Anterior cingulate cortex (tissue), 58 donors: ENCODE results near the gene MMP24.

Experiments used
- DNase-seq, 58 donors: peaks; one replicate each; lab custom pipeline; 2025; lab: John Stamatoyannopoulos, UW

MMP24 gene

DNA sequence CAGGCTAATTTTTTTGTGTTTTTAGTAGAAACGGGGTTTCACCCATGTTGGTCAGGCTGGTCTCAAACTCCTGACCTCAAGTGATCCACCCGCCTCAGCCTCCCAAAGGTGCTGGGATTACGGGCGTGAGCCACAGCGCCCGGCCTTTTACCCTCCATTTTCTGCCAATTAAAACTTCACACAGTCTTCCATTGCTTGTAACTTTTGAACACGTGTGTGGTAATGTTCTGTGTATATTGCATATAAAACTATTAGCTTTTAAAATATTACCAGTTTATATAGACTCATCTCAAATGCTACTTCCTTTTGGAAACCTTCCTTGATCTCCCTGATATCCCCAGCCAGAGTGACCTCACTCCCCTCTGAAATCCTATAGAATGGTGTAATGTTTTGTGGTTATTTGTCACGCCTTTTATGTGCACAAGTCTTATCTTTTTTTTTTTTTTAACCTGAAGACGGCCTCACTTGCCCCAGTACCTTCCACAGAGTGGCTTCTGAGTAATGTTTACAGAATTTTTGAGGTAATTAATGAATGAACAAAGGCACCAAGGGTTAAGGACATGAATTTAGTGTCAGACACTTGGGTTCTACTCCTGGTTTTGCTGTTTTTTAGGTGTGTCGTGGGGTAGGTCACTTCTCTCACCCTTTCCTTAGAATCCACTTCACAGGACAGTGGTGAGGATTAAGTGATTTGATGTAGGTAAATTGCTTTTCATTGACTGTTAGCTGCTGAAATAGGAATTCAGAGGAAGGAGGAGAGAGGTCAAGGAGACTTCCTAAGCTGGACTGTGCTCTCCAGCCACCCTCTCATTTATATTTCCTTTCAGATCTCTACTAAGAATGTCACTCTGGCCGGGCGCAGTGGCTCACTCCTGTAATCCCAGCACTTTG, 11.2 kb upstream of the MMP24 start:
- no peak for DNase-seq

DNA sequence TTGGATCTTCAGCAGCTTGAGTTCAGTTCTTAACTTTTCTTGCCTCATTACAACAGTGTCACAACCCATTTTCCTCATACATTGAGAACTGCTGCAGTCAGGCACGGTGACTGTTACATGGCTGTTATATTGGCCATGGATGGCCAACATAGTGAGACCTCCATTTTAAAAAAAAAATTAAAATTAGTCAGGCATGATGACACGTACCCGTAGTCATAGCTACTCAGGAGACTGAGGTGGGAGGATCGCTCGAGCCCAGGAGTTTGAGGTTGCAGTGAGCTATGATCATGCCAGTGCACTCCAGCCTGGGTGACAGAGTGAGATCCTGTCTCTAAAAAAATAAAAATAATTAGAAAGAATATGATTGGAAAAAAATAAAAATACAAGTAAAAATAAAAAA, 9.9 kb upstream of the MMP24 start:
- no peak for DNase-seq

DNA sequence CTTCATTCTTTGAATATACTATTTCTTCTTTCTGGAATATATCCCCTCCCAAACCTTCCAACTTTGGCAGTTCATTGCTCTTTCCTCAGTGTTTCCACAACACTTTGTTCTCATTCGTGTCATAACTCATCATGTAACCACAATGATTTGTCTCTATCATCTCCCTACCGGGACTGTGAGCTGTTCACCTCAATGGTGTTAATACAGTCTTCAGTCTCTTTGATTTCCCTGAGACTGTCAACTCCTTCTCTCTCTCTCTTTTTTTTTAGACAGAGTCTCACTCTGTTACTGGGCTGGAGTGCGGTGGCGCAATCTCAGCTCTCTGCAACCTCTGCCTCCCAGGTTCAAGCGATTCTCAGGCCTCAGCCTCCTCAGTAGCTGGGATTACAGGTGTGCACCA, 2.5 kb upstream of the MMP24 start:
- no peak for DNase-seq

DNA sequence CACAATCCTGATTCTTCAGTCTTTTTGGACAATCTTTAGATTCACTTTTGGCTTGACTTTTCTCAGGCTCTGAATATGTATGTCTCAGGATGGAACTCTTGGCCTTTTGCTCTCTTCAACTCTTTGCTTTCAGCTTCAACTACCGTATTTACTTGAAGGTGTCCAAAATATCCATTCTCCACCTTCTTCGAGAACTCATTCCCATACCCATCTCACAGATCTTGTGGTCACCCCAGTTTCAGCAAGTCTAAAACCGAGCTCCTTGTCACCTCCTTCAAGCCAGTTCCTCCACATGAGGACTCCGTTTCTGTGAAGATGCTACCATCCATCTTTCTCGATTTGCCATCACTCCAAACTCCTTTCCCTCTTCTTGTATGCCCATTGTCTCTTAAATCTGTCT, 2.0 kb upstream of the MMP24 start:
- no peak for DNase-seq

DNA sequence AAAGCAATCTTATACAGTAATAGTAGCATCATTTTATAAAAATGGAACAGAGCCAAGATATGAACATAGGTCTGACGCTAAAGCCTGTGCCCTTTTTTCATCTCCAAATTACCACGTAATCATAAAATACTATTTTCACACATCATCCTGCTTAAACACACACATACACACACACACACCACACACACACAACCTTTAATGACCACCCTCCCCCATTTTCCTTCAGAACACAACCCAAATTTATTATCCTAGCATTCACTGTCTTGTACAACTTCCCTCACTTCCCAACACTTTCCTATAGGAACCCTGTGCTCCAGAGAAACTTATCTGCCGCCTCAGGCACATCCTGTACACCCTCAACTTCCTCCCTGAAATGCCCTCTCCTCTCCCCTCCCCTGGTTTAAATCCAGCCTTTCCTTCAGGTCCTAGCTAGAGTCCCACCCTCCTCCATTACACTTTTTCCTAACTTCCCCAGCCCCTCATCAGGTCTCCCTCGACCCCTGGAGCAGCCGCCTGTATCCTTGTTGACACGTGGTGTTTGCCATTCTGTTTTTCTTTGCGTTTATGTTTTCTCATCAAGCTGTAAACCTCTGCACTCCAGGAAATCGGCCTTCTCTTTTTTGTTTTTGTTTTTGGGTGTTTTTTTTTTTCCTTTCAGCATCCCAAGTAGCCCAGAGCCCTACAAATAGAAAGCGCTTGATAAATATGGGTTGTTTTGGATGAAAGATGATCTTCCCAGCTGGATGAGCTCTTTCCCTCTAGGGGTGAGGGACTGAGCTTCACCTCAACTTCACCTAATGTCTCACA, 968 bp upstream of the MMP24 start:
- DNase-seq = no peak

DNA sequence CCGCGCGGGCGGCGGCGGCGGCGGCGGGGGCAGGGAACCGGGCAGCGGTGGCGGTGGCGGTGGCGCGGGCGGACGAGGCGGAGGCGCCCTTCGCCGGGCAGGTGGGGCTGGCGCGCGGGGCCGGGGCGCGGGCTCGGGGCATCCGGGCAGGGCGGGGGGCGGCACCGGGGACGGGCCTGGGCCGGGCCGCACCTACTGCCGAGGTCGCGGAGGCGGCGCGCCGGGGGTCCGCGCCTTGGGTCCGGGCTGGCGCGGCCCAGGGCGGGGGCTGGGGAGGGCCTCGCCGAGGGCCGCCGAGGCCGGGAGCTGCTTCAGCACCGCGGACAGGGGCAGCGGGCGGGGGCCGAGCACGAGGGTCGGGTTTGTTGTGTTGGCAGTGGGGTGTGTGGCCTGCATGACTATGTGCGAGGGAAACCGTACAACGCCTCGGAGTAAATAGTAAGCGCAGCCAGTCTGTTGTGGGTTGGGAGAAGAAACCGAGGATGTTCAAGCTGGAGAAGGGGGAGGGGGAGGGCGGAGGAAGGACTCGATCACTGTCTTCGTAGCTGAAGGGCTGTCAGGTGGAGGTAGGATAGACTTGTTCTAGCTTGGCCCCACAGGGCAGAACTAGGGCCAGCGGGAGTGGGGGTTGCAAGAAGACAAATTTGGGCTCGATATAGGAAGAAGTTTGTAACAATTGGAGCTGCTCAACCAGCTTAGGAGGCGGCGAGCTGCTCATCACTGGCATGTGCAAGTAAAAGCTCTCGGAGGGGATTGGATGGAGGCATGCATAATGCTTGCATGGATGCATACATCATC, 593 bp downstream of the MMP24 start:
- peak in 30 of 58 donors; percentile 0 to 72 (median 24) for DNase-seq

DNA sequence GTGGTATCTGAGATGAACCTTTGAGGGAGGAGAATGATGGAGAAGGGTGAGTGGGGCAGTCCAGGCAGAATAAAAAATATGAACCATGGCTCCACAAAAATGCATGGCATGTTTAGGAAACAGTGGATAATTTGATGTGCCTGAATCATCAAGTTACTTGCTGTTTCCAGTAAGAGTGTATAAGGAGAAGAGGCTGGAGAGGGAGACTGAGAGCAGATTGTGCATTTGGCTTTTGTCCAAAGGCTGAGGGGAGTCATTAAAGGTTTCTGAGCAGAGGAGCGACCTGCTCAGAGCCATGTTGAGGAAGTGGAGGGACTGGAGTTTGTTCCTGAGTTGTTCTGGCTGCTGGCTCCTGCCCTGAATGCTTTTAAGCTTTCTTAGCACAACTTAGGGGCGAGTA, 6.1 kb downstream of the MMP24 start:
- no peak for DNase-seq

DNA sequence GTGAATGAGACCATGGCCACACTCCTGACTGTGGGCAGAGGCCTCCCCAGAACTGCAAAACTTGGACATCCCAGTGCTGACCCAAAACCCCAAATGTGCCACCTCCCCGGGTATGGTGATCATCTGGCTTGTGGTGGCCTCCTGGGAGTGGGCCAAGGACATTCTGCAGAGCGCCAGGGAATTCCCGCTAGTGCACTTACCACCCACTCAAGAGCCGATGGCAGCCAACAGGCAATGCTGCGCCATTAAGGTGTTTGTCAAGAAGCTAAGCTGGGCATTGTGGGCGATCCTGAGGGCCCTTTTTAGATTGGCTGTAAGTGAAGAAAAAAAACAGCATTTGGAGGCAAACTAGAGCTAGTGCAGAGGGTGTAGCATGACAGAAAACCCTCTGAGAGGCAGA, 9.4 kb downstream of the MMP24 start:
- DNase-seq = peak in 29 of 58 donors; percentile 0 to 81 (median 25)

DNA sequence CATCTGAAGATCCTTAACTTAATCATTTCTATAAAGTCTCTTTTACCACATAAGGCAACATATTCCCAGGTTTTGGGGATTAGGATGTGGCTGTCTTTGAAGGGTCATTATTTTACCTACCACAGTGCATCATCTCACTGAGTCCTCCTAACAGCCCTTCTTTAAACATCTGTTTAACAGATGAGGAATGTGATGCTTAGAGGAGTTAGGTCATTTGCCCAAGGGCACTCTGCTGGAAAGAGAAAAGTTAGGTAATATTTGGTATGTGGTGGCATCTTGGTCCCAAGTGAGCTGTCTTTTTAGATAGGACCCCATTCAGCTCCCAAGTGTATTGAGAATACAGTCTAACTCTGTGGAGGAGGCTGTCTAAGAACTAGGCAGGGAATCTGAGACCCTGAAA, 11.0 kb downstream of the MMP24 start:
- DNase-seq = no peak

DNA sequence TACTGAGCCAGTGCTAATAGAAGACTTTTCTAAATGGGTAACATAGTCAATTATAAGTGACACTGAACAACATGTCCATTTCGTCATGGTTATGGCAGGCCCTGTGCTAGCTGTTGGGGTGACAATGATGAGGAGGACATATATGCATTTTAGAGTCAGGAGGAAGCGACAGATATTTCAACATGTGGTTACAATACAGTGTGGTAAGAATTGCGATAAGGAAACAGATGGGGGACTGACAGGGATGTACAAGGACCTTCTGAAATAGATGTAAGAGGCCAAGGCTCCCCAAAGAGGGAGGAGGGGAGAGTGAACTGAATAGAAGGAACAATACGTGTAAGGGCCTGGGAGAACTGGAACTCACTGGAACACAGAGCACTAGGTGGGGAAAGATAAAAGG, 11.7 kb downstream of the MMP24 start:
- DNase-seq = no peak

DNA sequence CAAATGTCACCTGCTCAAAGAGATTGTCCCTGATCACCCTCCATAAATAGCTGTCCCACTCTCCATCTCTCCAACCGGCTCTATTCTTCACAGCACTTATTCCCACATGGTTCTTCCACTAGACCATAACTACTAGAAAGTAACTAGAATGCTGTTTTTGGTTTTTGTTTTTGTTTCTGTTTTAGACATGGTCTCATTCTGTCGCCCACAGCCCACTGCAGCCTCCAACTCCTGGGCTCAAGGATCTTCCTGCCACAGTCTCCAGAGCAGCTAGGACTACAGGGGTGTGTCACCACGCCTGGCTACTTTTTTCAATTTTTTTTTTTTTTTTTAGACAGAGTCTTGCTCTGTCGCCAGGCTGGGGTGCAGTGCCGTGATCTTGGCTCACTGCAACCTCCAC, 12.2 kb downstream of the MMP24 start:
- DNase-seq = no peak

DNA sequence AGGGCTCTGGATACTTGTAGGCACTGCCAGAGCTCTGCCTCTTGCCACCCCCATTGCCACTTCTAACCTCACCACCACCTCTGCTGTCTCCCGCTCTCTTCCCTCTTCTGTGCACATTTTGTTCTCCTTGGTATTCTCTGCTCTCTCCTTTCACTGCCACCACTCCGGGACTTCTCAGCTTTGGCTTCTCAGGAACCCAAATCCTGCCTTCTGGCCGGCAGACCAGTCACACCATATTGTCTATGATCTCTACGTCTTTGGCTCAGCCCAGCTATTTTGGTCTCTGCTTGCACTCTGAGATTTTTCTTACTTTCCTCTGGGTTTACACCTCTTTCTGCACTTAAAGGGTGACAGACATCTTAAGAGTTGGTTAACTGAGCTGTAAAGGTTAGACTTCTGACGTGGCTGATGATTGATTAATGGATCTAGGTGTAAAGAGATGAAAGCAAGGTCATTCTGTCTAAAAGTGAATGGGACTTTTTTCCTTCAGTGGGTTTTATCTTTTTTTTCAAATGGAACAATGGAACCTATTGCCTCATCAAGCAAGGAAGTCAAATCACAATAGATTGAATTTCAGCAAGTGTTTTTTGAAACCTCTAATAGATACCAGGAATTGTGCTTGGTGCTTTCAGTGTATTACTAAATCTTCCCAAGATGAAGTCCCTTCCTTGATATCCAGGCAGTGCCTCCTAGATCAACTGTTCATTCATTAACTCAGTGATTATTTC, 13.8 kb downstream of the MMP24 start:
- no peak for DNase-seq

DNA sequence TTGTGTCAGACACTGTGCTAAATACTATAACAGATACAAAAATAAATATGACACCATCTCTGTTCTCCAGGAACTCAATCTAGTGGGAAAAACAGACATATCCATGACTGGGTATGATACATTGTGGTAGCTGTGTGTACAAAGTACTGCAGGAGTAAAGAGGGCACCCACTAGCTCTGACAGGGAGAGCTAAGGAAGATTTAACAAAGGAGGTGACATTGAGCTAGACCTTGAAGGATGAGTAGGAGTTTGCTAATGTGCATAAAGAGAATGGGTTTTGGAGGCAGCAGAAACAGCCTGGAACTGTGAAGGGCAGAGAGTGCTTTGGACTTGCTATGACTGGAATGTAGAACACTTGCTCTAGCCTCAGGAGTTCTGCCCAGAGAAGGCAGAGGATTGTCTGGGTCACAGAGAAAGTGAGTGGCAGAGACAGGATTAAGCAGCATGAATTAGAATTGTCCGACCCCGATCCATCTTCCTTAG, 14.4 kb downstream of the MMP24 start:
- DNase-seq = no peak

DNA sequence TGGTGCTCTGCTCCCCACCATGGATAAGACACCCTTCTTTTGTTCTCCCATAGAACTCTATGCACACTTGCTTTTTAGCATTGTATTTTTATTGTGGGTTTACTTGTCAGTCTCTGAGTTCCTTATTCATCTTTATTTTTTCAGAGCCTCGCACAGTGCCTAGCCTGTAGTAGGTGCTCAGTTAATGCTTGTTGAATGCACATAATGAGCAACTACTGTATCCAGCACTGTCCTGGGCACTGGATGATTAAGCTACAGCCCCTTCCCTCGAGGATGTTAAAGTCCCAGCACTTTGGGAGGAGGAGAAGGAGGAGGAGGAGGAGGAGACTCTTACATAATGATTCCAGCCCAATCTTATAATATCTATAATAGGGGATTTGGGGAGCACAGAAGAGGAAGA, 16.8 kb downstream of the MMP24 start:
- DNase-seq = no peak

DNA sequence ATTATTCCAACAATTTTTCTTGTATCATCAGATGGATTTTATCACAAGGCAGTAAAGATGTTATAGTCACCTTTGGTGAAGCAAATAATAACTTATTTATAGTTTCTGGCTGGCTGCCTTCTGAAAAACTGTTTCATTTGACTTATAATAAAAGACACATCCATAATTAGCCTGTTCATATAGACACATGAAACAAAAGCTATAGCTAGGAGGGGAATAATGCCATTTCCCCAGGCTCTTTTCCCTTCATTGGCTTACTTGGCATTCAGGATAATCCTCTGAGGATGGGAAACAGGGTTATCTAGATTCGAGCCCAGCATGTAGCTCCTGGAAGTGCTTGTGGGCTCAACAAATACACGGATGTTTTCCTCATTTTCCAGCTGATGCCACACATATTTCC, 17.5 kb downstream of the MMP24 start:
- DNase-seq = no peak

DNA sequence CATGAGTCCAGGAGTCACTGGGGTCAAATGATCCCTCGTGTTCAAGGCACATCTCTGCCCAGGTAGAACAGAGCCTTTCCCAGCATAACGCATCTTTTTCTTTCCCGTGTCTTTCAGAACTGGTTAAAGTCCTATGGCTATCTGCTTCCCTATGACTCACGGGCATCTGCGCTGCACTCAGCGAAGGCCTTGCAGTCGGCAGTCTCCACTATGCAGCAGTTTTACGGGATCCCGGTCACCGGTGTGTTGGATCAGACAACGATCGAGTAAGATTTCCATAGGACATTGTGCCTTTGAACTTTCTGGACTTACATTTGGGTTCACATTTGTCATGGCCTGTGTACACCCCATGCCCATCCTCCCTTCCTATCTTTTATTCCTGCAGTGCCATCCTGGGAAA, 20.2 kb downstream of the MMP24 start:
- DNase-seq = no peak

DNA sequence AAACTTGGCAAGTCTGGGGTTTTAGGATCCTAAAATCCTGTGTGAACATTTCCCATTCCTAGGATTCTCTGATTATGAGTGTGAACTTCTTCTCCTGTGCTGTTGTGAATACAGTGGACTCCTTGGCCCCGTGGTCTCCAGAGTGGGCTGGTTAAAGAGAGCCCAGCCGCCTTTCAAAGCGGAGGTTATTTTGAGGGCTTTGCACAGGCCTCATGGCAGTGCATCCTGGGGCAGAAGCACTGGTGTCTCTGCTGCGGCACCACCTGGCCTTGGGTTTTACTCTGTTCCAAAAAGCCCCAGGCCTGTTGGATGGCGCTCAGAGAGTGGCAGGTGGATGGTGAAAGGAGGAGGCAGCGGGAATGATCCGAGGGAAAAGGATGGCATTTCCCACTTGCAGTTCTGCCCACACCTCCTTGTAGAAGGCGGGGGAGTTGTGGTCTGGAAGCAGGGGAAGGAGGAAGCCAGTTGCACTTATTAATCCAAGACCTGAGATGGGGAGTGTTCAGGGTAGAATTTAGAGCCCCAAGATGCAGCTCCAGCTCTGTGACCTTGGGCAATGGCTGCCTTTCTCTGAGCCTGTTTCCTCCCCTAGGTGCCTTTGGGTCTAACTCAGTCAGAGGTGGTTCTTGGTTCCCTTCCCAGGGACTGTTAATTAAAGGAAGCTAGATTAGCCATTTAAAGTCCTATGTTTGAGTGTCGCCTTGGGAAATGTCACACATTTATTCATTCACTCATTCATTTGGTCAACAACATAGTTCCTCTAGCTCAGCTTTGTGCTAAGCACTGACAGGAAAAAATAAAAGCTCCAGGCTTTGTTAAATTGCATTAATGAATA, 22.4 kb downstream of the MMP24 start:
- no peak for DNase-seq

DNA sequence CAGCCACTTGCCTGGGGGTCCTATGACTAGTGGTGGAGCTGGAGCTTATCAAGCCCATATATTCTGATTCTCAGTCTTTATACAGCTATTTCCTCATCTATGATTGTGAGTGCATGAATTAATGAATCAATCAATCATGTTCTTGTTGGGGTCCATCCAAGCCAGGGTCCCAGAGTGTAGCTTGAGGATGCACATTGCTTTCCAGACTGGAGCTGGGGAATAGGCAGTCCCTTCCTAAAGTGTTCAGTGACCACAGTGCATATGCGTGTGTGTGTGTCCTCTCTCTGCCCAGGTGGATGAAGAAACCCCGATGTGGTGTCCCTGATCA, 25.1 kb downstream of the MMP24 start:
- no peak for DNase-seq

DNA sequence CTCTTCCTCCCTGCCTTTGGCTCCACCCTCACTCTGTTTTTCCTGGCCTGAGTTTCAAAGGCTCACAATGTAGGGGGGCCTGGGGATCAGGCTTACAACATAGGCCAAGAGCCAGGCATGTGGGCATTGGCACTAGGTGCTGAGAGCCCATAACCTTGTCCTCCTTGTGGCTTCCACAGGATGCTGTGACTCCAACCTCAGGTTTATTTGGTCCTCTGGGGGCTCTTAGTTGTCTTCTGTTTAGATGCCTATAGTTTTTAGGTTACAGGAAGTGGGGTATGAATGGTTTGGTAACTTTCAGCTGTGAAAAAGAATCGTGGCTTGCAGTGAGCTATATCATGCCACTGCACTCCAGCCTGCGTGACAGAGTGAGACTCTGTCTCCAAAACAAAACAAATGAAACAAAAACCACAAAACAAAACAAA, 25.6 kb downstream of the MMP24 start:
- no peak for DNase-seq
